GM18520 (cell line): Measurements from ENCODE around the gene CRX.
"Not testable (repeated sequence)": the region's sequence is repeated elsewhere in the genome, so short reads cannot be mapped to it uniquely, and the experiment has no call there.

Experiments used
- ATAC-seq: cut with Tn5 transposase; IDR thresholded peaks from one replicate; pipeline ENCODE4 v1.9.1; 2021; ENCODE audit not compliant: unreplicated experiment

The CRX gene

DNA sequence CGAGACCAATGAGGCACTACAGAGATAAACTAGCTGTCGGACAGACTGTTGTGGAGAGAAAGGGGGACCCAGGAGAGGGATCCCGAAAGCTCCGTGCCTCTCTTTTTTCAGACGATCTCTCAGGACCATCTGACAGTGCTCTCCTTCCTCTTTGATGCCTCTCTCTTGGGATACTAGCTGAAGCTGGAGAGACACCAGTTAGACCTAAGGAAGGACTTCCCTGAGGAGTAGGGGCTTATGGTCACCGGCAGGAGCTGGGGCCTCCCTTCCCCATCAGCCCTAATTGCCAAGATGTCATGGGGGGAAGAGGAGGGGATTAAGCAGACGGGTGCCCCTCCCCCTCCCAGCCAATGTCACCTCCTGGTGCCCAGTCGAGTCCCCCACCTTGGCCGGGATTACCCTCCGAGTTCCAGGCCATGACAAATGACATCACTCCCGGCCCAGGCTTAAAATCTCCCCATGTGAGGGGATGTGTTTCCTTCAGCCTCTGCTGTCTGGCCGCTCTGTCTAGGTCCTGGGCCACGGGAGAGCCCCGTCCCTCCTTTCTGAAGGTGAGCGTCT lies at the start of gene CRX:
CRX (plus strand) TSS at position 478 of the 561 bp plus-strand sequence. CDS start 12,507 bp downstream, outside the sequence.
- no peak for ATAC-seq

DNA sequence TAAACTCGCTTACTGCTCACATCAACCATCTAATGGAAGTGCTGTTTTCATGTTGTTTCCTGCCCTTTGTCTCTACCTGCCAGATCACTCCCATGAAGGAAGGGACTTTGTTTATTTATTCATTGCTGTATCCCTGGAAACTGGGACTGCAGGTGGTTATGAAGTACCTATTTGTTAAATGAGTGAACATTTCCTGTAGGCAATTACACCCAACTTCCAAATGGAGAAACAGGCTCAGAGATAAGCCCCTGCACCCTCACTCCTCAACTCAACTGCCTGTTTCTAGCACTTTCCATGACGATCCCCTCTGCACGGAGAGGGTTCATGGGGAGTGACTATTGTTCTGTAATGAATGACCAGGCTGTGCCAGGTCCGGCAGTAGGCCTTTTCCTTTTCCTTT lies 45.2 kb upstream of the CRX start:
- ATAC-seq: no peak

DNA sequence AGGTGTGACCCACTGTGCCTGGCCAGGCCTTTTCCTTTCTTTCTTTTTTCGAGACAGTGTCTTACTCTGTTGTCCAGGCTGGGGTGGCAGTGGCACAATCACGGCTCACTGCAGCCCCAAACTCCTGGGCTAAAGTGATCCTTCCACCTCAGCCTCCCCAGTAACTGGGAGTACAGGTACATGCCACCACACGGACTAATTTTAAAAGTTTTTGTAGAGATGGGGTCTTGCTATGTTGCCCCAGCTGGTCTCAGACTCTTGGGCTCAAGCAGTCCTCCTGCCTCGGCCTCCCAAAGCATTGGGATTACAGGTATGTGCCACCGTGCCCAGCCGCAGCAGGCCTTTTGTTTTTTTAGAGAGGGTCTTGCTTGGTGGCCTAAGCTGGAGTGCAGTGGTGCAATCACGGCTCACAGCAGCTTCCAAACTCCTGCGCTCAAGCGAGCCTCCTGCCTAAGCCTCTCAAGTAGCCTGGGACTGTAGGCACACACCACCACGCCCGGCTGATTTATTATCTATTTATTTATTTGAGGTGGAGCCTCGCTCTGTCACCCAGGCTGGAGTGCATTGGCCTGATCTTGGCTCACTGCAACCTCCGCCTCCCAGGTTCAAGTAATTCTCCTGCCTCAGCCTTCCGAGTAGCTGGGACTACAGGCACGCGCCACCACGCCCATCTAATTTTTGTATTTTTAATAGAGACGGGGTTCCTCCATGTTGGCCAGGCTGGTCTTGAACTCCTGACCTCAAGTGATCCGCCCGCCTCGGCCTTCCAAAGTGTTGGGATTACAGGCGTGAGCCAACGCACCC lies 44.3 kb upstream of the CRX start:
- not testable (repeated sequence) for ATAC-seq

DNA sequence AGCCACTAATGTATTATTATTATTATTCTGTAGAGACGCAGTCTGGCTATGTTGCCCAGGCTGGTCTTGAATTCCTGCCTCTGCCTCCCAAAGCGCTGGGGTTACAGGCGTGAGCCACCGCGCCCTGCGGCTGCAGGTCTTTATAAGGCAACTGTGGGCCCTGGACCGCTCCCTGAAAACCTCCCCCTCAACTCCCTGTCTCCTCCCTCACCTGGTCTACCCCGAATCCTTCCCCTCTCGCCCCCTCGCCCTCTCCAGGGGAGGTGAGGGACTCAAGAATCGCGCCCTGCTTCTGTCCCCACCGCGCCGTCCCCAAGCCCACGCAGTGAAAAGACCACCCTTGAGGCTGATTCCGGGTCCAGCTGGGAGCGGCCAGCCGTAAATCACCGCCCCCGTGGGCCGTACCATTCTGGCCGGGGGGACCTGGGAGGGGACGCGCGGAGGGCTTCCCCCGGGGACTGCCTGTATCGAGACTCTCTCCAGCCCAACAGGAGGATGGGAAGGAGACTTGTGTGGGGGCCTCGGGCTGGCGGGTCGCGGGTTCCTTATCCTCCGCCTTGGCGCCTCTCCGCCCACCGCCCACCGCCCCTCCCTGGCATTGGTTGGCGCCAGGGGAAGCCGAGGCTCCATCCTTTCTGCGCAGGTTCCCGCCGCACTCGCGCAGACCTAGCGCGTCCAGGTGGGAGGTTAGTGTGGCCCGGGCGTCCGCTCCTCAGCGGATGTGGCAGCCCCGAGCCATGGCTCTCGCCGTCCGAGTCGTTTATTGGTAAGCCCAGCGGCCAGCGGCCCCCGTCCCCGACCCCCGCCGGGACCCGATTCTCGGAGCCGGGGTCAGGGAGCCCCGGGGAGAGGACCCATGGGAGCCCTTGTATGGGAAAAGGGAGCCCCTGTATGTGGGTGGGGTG lies 43.4 kb upstream of the CRX start, which contains the start of gene SELENOW:
SELENOW (plus strand) TSS at position 655 of the 905 bp plus-strand sequence; CDS start at position 738, 83 bp downstream.
- peak; percentile 69 for ATAC-seq

DNA sequence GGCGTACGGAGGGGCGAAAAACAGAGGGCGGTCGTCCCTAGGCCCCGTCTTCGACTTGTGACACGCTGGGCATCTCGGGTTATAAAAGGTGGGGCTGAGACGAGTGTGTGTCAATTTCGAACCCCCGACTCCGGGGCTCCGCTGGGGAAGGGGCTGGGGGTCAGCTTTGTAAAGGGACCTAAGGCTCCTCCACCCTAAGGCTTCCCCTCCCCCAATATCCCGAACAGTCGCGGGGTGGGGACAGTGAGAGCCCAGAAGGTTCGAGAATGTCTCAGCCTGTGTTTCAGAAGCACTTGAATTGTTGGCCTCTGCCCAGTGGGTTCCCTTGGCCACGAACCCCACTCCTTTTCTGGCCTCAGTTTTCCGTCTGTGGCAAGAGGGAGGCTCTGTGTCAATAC lies 42.8 kb upstream of the CRX start:
- no peak for ATAC-seq

DNA sequence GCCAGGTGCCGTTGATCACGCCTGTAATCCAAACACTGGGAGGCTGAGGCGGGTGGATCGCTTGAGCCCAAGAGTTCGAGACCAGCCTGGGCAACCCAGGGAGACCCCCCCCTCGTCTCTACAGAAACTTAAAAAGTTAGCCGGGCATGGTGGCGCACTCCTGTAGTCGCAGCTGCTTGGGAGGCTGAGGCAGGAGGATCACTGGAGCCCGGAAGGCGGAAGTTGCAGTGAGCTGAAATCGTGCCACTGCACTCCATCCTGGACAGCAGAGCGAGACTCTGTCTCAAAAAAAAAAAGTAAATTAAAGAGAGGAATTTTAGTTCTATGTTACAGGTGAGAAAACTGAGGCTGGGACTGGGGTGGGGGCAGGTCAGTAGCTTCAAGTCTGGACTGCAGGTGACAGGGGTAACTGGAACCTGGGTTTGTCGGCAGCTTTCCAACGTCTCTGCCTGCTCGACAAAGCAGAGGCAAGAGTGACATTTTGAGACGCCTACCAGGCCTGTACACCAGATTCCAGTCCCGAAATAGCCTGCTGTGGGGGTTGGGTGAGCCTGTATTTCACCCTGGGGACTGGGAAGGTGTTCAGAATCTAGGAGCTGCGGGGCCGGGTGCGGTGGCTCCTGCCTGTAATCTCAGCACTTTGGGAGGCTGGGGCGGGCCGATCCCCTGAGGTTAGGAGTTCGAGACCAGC lies 42.1 kb upstream of the CRX start:
- no peak for ATAC-seq

DNA sequence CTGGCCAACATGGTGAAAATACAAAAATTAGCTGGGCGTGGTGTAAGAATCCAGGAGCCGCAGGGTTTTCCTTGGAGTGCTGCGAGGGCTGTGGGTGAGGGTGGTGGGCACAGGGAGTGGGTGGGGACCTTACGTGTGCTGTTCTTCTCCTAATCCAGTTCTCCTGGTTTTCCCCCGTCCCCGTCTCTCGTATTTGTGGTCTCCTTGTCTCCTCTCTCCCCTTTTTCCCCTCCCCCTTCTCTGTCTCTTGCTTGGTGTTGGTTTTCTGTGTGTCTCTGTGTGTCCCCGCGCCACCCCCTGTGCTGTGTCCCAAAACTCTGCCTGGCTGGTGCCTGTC lies 41.6 kb upstream of the CRX start:
- no peak for ATAC-seq

DNA sequence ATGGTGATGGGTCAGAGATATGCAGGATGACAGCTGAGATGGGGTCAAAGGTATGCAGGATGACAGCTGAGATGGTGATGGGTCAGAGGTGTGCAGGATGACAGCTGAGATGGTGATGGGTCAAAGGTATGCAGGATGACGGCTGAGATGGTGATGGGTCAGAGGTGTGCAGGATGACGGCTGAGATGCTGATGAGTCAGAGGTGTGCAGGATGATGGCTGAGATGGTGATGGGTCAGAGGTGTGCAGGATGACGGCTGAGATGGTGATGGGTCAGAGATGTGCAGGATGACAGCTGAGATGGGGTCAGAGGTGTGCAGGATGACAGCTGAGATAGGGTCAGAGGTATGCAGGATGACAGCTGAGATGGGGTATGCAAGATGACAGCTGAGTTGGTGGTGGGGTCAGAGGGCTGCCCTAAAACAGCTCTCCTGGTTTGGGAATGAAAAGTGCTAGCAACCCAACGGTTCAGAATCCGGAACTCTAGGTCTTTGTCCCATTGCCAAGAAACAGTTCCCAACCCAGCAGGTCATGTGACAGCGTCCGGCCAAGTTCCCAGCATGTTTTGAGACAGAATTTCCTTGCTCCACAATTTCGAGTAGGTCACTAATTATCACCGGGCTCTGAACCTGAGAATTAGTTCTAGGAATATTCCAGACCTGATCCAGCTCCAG lies 40.0 kb upstream of the CRX start:
- ATAC-seq: no peak

DNA sequence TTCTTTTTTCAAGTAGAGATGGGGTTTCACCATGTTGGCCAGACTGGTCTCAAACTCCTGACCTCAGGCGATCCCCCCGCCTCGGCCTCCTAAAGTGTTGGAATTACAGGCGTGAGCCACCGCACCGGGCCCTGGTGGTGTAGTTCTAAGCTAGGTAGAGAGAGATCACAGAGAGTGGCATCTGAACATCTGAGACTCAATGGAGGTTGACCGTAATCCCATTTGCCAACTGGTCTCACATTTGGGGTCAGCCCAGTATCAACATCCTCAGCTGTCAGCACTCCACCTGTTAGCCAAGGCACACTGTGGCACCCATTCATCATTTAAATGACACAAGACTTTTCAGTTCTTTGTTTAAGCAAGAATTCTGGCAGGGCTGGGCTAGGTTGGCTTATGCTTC lies 35.2 kb upstream of the CRX start:
- ATAC-seq: no peak

DNA sequence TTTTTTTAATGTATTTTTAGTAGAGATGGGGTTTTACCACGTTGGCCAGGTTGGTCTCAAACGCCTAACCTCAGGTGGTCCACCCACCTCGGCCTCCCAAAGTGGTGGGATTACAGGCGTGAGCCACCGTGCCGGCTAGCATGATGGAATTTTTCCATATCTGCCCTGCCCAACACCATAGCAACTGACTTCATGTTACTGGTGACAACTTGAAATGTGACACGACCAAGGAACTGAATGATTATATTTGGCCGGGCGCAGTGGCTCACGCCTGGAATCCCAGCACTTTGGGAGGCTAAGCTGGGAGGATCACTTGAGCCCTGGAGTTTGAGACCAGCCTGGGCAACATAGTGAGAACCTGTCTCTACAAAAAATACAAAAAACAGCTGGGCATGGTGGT lies 34.4 kb upstream of the CRX start:
- not testable (repeated sequence) for ATAC-seq

DNA sequence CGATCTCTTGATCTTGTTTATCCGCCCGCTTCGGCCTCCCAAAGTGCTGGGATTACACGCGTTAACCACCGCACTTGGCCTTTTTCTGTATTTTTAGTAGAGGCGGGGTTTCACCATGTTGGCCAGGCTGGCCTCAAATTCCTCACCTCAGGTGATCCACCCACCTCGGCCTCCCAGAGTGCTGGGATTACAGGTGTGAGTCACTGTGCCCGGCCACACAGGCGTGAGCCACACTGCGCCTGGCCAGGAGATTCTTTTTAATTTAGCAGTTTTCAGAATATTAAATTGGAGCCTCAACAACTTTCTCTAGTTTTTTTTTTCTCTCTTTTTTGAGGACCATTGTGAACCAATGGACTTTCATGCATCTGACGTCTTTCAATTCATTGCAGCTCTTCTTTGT lies 31.9 kb upstream of the CRX start:
- ATAC-seq: not testable (repeated sequence)

DNA sequence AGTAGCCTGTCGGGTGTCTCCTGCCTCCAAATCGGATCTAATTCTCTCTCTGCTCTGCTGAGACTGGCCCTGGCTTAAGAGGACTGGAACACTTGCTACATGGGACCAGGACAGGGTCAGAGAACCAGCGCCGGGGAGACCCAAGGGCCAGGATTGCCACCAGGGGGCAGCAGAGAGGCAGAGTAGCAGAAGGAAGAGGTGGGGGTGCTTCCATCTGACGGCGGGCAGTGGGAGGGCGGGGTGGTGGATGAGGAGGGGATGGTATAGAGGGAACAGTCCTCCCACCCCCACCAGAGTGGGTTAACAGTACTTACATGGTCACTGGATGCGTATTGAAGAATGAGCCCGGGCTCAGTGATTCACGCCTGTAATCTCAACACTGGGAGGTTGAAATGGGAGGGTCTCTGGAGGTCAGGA lies 31.3 kb upstream of the CRX start:
- no peak for ATAC-seq

DNA sequence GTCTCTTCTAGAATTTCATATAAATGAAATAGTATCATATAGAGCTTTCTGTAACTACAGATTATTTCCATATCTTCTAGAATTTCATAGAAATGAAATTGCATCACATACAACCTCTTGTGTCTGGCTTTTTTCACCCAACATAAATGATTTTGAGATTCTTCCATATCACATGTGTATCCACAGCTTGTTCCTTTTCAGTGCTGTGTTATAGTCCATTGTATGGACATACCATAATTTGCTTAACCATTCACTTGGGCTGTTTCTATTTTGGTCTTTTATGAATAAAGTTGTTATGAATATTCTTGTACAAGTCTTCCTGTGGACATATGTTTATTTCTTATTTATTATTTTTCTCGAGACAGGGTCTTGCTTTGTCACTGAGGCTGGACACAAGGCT lies 29.1 kb upstream of the CRX start:
- no peak for ATAC-seq

DNA sequence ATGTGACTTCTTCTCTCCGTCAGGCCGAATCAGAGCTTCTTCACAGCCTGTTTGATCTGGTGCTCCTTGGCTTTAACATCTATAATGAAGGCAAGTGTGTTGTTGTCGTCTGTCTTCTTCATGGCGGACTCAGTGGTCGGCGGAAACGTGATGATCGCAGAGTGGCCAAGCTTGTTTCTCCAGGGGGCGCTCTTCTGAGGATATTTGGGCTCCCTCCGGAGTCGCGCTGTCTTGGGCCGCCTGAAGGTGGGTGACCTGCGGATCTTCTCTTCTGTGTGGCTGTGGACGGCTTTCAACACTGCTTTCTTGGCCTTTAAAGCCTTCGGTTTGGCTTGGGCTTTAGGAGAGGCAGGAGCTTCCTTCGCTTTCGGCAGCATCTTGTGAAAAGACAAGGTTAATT lies 27.2 kb upstream of the CRX start:
- no peak for ATAC-seq

DNA sequence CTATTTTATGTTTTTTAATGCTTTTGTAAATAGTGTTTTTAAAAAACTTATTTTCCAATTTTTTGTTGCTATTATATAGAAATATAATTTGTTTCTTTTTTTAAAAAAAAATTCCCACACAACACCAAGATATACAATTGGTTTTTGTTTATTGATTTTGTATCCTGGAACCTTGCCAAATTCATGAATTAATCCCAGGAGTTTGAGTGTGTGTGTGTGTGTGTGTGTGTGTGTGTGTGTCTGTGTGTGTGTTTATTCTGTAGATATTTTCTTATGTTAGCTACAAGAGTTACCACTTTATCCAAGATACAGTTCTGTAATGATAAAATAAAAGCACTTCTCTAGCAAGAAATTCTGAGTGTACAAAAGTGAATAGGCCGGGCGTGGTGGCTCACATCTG lies 25.0 kb upstream of the CRX start:
- ATAC-seq: no peak

DNA sequence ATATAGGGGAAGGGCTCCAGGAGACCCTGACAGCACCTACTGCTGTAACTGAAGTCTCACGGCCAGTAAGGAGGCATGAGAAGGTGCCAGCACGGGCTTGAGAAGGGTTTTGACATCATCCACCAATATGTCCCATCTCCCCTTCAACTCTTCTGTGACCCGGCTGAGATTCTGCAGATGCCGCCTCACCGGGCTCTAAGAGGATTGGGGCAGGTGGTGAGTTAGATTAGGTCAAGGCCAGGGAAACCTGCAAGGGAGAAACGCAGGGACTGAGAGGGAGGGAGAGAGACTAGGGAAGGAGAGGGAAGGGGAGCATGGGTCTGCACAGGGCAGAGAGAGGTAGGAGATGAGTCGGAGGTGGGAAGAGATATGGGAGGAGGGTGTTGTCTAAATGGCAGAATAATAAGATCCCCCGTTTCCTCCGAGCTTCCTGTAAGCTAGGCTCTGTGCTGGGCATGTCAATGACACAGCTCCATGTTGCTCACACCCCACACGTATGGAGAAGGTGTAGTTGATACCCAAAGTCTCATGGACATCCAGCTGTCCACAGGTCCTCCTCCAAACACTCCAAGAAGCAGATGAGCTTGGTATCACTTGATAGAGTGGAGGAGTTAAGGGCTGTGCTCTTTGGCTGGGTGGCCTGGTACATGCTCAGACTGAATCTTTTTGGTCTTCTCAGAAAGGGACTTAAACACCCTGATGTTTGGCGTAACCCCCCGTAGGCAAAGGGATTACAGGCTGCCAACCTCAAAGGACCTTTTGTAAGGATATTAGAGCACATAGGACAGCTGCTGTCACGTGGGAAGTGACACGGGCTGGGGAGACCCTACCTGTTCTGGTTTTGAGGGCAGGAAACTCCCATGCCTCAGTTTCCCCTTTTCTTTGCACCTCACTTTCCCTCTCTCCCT lies 23.5 kb upstream of the CRX start:
- ATAC-seq: no peak

DNA sequence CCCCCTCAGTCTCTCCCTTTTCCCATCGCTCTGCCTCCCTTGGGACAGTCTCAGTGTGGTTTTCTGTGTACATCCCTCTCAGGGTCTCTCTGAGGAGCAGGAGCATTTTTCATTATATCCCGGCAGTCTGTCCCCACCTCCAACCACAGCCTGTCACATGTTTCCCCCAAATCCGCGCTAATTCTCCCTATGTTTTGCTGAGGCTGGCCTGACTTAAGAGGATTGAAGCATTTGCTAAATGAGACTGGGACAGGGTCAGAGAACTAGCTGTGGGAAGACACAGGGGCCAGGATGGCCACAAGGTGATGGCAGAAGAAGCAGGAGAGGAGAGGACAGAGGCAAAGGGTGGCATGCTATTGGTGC lies 22.9 kb upstream of the CRX start:
- no peak for ATAC-seq

DNA sequence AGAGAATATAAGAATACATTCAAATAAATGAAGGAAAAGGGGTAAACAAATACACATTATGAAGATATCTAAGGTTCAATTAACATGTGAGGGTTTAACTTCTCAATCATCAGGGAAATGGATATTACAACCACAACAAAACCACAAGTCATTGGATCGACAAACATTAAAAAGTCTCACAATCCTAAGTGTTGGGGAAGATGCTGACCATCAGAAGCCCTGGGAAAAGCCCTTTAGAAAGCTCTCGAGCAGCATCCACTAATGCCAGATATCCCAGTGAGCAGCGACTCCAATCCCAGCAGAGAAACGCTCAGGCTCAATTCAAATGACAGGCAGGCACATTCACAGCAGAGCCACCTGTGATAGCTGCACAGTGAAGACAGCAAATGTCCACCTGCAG lies 20.5 kb upstream of the CRX start:
- no peak for ATAC-seq

DNA sequence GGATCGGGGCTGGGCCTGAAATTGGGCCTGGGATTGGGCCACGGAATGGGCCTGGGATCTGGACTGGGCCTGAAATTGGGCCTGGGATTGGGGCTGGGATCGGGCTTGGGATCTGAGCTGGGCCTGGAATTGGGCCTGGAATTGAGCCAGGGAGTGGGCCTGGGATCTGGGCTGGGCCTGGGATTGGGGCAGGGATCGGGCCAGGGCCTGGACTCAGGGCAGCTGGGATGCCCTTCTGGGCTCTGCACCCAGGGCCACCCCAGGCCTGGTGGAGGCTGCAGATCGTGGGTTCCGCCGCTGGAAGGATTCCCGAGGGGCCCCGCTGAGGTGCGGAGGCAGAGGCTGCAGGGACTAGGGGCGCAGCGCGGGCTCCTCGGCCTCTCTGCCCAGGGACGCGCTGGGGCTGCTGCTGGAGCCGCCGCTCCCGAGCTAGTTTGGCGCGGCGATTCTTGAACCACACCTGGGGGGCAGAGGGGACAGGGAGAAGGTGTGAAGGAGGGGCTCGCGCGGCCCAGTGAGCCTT lies 19.2 kb upstream of the CRX start:
- no peak for ATAC-seq
